MM.1S (cell line): ENCODE data around the gene EIF6.

Experiments
- CTCF ChIP-seq: fragments of 300-600 bp; sonication (generic); IDR thresholded peaks from 2 replicates; pipeline ENCODE4 v1.5.1; 2016; ENCODE audit warnings: antibody characterized with exemption, low read length, mixed read lengths
- EZH2phosphoT487 ChIP-seq: fragments of 300-600 bp; sonication (generic); IDR thresholded peaks from 2 replicates; pipeline ENCODE4 v1.6.1; 2018; ENCODE audit warnings: antibody characterized with exemption, low read length

- TF ChIP-seq CTCF (no peak), EZH2phosphoT487 (no peak)
These were observed 46.4 kb downstream of the EIF6 start for GRCh38 chr20:35238170-35238569.
